Esophagus squamous epithelium (tissue), 4 donors: ENCODE data around the gene PLEKHA3.

Experiments used
- CTCF ChIP-seq, 6 experiments: fragments of 450-650 bp in 4 of 6; fragments of 200-600 bp in 2 of 6; sonication (generic) in 2 of 6; IDR thresholded peaks; one replicate each; pipeline ENCODE4 v1.5.1; 2016 to 2019; ENCODE audit warnings: antibody characterized with exemption in 6 of 6, mild to moderate bottlenecking in 4 of 6, moderate library complexity in 4 of 6
- POLR2A ChIP-seq, 4 donors: fragments of 450-650 bp; IDR thresholded peaks; one replicate each; pipeline ENCODE4 v1.6.1; 2017; ENCODE audit warnings: antibody characterized with exemption in 4 of 4, mild to moderate bottlenecking in 4 of 4, moderate library complexity in 3 of 4

- no peak for TF ChIP-seq CTCF (IDR thresholded peaks at IDR 0.05)
- no peak for TF ChIP-seq POLR2A (IDR thresholded peaks at IDR 0.05)
Observed at GRCh38 chr2:178474560-178474959, 5.7 kb upstream of the PLEKHA3 start.
